ENCODE measurements around the gene TRUB2. TPM values are rescaled to one million over a fixed set of nuclear protein-coding genes. Genes with fewer than 3 reads are reported as not detected.
A peak's percentile ranks its signal among the peaks of the same experiment; 100 is the strongest.

TRUB2 gene
- total and polyA plus RNA-seq, 2 of the 13 experiments (the other 11 are each of a cell fraction or from before 2014, with no cell fraction given), result 22.3 to 41.2 TPM

DNA sequence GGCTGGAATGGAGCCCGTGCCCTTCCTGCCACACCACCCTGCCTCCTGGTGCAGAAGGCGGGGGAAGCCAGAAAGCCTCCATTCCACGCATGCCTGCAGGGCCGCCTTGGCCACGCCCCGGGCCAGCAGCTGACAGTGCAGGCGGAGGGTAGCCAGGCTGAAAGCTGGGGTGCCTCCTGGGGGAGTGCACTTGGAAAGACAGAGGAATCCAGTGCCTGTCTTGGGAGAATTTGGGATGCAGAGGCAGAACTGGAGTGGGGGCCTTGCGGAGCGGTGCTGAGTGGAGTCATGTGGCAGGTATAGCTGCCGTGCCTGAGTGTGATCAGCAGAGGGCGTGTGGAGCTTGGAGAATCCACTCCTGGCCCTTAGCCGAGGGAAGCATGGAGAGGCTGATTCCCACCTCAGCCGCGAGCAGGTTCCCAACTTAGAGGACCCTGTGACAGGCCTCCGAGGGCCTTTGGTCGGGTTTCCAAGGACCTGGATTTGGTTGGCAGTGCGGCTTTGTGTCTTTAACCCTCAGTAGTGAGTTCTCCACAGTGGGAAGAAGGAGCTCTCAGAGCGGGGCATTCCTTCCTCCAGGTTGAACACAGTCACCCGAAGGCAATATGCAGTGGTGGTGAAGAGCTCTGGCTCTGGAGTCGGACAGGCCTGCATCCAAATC lies 39.9 kb upstream of the TRUB2 start (continued):
- TF ChIP-seq, protein P1, sequence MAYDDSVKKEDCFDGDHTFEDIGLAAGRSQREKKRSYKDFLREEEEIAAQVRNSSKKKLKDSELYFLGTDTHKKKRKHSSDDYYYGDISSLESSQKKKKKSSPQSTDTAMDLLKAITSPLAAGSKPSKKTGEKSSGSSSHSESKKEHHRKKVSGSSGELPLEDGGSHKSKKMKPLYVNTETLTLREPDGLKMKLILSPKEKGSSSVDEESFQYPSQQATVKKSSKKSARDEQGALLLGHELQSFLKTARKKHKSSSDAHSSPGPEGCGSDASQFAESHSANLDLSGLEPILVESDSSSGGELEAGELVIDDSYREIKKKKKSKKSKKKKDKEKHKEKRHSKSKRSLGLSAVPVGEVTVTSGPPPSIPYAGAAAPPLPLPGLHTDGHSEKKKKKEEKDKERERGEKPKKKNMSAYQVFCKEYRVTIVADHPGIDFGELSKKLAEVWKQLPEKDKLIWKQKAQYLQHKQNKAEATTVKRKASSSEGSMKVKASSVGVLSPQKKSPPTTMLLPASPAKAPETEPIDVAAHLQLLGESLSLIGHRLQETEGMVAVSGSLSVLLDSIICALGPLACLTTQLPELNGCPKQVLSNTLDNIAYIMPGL (CRISPR knock-in tag; IDR thresholded peaks at IDR 0.05; ENCODE audit: borderline replicate concordance in 1 of 2, low read depth in 1 of 2), result peak in 1 of 2 experiments; percentile 90; a peak in 2 of 4 replicates
- no peak for TF ChIP-seq NONO (IDR thresholded peaks at IDR 0.05)
- 0 out of 2 replicates have a peak, but pooled peaks have one; percentile 21 for TF ChIP-seq NONO (CRISPR knock-in tag; conservative IDR thresholded peaks at IDR 0.05)
- TF ChIP-seq ZNF883 (CRISPR knock-in tag; IDR thresholded peaks at IDR 0.05; ENCODE audit: not compliant biosample characterization), result peak; percentile 41
- TF ChIP-seq, protein P2, sequence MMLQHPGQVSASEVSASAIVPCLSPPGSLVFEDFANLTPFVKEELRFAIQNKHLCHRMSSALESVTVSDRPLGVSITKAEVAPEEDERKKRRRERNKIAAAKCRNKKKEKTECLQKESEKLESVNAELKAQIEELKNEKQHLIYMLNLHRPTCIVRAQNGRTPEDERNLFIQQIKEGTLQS (CRISPR knock-in tag; IDR thresholded peaks at IDR 0.05), result no peak
- peak; percentile 82; the same call in 1 of the 2 replicates for TF ChIP-seq REPIN1 (CRISPR knock-in tag; IDR thresholded peaks at IDR 0.05; ENCODE audit: borderline replicate concordance, low read depth)
- TF ChIP-seq GATAD2A (CRISPR knock-in tag; IDR thresholded peaks at IDR 0.05), result 0 out of 2 replicates have a peak, but pooled peaks have one; percentile 22
- no peak for TF ChIP-seq NFRKB (IDR thresholded peaks at IDR 0.05)
- 0 out of 2 replicates have a peak, but pooled peaks have one; percentile 30 for TF ChIP-seq NR2C2 (CRISPR knock-in tag; IDR thresholded peaks at IDR 0.05; ENCODE audit: borderline replicate concordance)
- TF ChIP-seq, protein P3, sequence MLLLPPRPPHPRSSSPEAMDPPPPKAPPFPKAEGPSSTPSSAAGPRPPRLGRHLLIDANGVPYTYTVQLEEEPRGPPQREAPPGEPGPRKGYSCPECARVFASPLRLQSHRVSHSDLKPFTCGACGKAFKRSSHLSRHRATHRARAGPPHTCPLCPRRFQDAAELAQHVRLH (CRISPR knock-in tag; IDR thresholded peaks at IDR 0.05; ENCODE audit: borderline replicate concordance, low read depth), result peak; percentile 68; the same call in 1 of the 2 replicates
- peak; percentile 77 for TF ChIP-seq SMC3 (IDR thresholded peaks at IDR 0.05; ENCODE audit: low read length)
- TF ChIP-seq NRL (CRISPR knock-in tag; IDR thresholded peaks at IDR 0.05; ENCODE audit: borderline replicate concordance), result peak; percentile 65; the same call in 1 of the 2 replicates
- 0 out of 2 replicates have a peak, but pooled peaks have one; percentile 13 for TF ChIP-seq ZBTB21 (CRISPR knock-in tag; IDR thresholded peaks at IDR 0.05)
- TF ChIP-seq ZKSCAN8 (CRISPR knock-in tag; IDR thresholded peaks at IDR 0.05; ENCODE audit: borderline replicate concordance), result peak; percentile 70; the same call in 1 of the 2 replicates
- TF ChIP-seq ARNTL (CRISPR knock-in tag; IDR thresholded peaks at IDR 0.05), result no peak
- no peak for TF ChIP-seq HOXA5 (CRISPR knock-in tag; IDR thresholded peaks at IDR 0.05)
- TF ChIP-seq ZNF781 (CRISPR knock-in tag; IDR thresholded peaks at IDR 0.05; ENCODE audit: borderline replicate concordance, not compliant biosample characterization), result no peak
- no peak for TF ChIP-seq ZNF672 (CRISPR knock-in tag; IDR thresholded peaks at IDR 0.05)
- TF ChIP-seq ATF1 (CRISPR knock-in tag; IDR thresholded peaks at IDR 0.05), result no peak
- TF ChIP-seq KAT8 (CRISPR knock-in tag; IDR thresholded peaks at IDR 0.05), result peak; percentile 49; the same call in 1 of the 2 replicates
- TF ChIP-seq TBP (CRISPR knock-in tag; IDR thresholded peaks at IDR 0.05), result no peak
- TF ChIP-seq KDM2A (CRISPR knock-in tag; IDR thresholded peaks at IDR 0.05; ENCODE audit: borderline replicate concordance, low read depth), result peak; percentile 85; the same call in 1 of the 2 replicates
- TF ChIP-seq, protein P4, sequence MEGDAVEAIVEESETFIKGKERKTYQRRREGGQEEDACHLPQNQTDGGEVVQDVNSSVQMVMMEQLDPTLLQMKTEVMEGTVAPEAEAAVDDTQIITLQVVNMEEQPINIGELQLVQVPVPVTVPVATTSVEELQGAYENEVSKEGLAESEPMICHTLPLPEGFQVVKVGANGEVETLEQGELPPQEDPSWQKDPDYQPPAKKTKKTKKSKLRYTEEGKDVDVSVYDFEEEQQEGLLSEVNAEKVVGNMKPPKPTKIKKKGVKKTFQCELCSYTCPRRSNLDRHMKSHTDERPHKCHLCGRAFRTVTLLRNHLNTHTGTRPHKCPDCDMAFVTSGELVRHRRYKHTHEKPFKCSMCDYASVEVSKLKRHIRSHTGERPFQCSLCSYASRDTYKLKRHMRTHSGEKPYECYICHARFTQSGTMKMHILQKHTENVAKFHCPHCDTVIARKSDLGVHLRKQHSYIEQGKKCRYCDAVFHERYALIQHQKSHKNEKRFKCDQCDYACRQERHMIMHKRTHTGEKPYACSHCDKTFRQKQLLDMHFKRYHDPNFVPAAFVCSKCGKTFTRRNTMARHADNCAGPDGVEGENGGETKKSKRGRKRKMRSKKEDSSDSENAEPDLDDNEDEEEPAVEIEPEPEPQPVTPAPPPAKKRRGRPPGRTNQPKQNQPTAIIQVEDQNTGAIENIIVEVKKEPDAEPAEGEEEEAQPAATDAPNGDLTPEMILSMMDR (CRISPR knock-in tag; IDR thresholded peaks at IDR 0.05), result peak; percentile 96
- TF ChIP-seq, protein P5, sequence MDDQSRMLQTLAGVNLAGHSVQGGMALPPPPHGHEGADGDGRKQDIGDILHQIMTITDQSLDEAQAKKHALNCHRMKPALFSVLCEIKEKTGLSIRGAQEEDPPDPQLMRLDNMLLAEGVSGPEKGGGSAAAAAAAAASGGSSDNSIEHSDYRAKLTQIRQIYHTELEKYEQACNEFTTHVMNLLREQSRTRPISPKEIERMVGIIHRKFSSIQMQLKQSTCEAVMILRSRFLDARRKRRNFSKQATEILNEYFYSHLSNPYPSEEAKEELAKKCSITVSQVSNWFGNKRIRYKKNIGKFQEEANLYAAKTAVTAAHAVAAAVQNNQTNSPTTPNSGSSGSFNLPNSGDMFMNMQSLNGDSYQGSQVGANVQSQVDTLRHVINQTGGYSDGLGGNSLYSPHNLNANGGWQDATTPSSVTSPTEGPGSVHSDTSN (CRISPR knock-in tag; IDR thresholded peaks at IDR 0.05; ENCODE audit: borderline replicate concordance), result no peak
